Skin of body (tissue), 2 donors: Measurements from ENCODE around the gene SPAG16. TPM values are rescaled to one million over a fixed set of nuclear protein-coding genes. Genes with fewer than 3 reads are reported as not detected.

Source experiments
- DNase-seq: peaks from one replicate; lab custom pipeline; 2025; lab: John Stamatoyannopoulos, UW
- total RNA-seq: library from RNA; depleted of rRNA; stranded (reverse); fragments of >200 nt; gene quantifications from one replicate; pipeline ENCODE4 v1.2.3, GENCODE V29; 2014

The SPAG16 gene
- total RNA-seq, result 34.9 TPM

GRCh38 chr2:213284105-213285090, at the start of gene SPAG16:
Gene SPAG16 (plus strand): TSS chr2:213284464.
- DNase-seq, result peak; percentile 96

GRCh38 chr2:213234641-213235040, 49.6 kb upstream of the SPAG16 start:
- DNase-seq, result no peak

- DNase-seq, result no peak
Observed at GRCh38 chr2:213235741-213236140, 48.5 kb upstream of the SPAG16 start.

- DNase-seq, result no peak
Observed at GRCh38 chr2:213237251-213237650, 47.0 kb upstream of the SPAG16 start.

GRCh38 chr2:213237787-213238186, 46.5 kb upstream of the SPAG16 start:
- DNase-seq, result no peak

GRCh38 chr2:213238753-213239495, 45.3 kb upstream of the SPAG16 start:
- peak; percentile 17 for DNase-seq

- DNase-seq, result no peak
Observed at GRCh38 chr2:213241817-213242216, 42.4 kb upstream of the SPAG16 start.

GRCh38 chr2:213242653-213243052, 41.6 kb upstream of the SPAG16 start:
- no peak for DNase-seq

- DNase-seq, result no peak
Observed at GRCh38 chr2:213243189-213244044, 40.8 kb upstream of the SPAG16 start.

GRCh38 chr2:213246497-213247281, 37.6 kb upstream of the SPAG16 start:
- no peak for DNase-seq

GRCh38 chr2:213247566-213247965, 36.7 kb upstream of the SPAG16 start:
- DNase-seq, result no peak

- no peak for DNase-seq
Observed at GRCh38 chr2:213248637-213249036, 35.6 kb upstream of the SPAG16 start.

- DNase-seq, result no peak
Observed at GRCh38 chr2:213249502-213249901, 34.8 kb upstream of the SPAG16 start.

GRCh38 chr2:213251618-213252017, 32.6 kb upstream of the SPAG16 start:
- peak; percentile 76 for DNase-seq

- DNase-seq, result no peak
Observed at GRCh38 chr2:213252206-213252605, 32.1 kb upstream of the SPAG16 start.

- no peak for DNase-seq
Observed at GRCh38 chr2:213253162-213253561, 31.1 kb upstream of the SPAG16 start.

GRCh38 chr2:213259266-213259665, 25.0 kb upstream of the SPAG16 start:
- no peak for DNase-seq

GRCh38 chr2:213261237-213261636, 23.0 kb upstream of the SPAG16 start:
- no peak for DNase-seq

GRCh38 chr2:213261715-213262114, 22.5 kb upstream of the SPAG16 start:
- no peak for DNase-seq

- DNase-seq, result no peak
Observed at GRCh38 chr2:213265679-213266078, 18.6 kb upstream of the SPAG16 start.

GRCh38 chr2:213266421-213266820, 17.8 kb upstream of the SPAG16 start:
- DNase-seq, result no peak
